HG02938 (cell line): Measurements from ENCODE around the gene PCGF5.
"Not testable (repeated sequence)": the region's sequence is repeated elsewhere in the genome, so short reads cannot be mapped to it uniquely, and the experiment has no call there.

Experiments used
- ATAC-seq: cut with Tn5 transposase; IDR thresholded peaks from one replicate; pipeline ENCODE4 v1.9.1; 2021; ENCODE audit warnings: mild to moderate bottlenecking, moderate library complexity; ENCODE audit not compliant: unreplicated experiment

The PCGF5 gene

GRCh38 chr10:91319336-91319735 is 98.9 kb downstream of the PCGF5 start:
- no peak for ATAC-seq

- ATAC-seq: not testable (repeated sequence)
Measured at GRCh38 chr10:91323293-91323905, 102.9 kb downstream of the PCGF5 start.

GRCh38 chr10:91328320-91328984 is 108.0 kb downstream of the PCGF5 start:
- ATAC-seq: no peak
